Activated T-helper 9 cell treated with anti-CD3 and anti-CD28 coated beads, Interleukin-2, amount 50 U/mL, for 16 hours (primary cell): ENCODE data around the gene SH3PXD2B.
"Not testable (repeated sequence)": the region's sequence is repeated elsewhere in the genome, so short reads cannot be mapped to it uniquely, and the experiment has no call there.

Experiments used
- DNase-seq: peaks from one replicate; pipeline ENCODE4 v3.0.0-alpha.2; 2020; ENCODE audit warnings: low read depth

Gene SH3PXD2B

GRCh38 chr5:172336676-172337285 lies 117.5 kb downstream of the SH3PXD2B start:
- DNase-seq: no peak

GRCh38 chr5:172336264-172336663 lies 118.1 kb downstream of the SH3PXD2B start:
- DNase-seq: no peak

- no peak for DNase-seq
Observed at GRCh38 chr5:172335721-172336120, 118.6 kb downstream of the SH3PXD2B start.

- DNase-seq: no peak
Observed at GRCh38 chr5:172334641-172335040, 119.7 kb downstream of the SH3PXD2B start.

- no peak for DNase-seq
Observed at GRCh38 chr5:172334196-172334595, 120.1 kb downstream of the SH3PXD2B start.

GRCh38 chr5:172326901-172327300 lies 127.4 kb downstream of the SH3PXD2B start:
- DNase-seq: not testable (repeated sequence)

- no peak for DNase-seq
Observed at GRCh38 chr5:172325452-172325851, 128.9 kb downstream of the SH3PXD2B start.

GRCh38 chr5:172322028-172322965 lies 132.0 kb downstream of the SH3PXD2B start:
- DNase-seq: no peak

- no peak for DNase-seq
Observed at GRCh38 chr5:172321593-172321992, 132.7 kb downstream of the SH3PXD2B start.

- DNase-seq: no peak
Observed at GRCh38 chr5:172319708-172320441, 134.4 kb downstream of the SH3PXD2B start.

- DNase-seq: no peak
Observed at GRCh38 chr5:172315587-172316493, 138.5 kb downstream of the SH3PXD2B start.

- DNase-seq: no peak
Observed at GRCh38 chr5:172313915-172314314, 140.4 kb downstream of the SH3PXD2B start.

- no peak for DNase-seq
Observed at GRCh38 chr5:172312286-172312685, 142.0 kb downstream of the SH3PXD2B start.

- no peak for DNase-seq
Observed at GRCh38 chr5:172311605-172312004, 142.7 kb downstream of the SH3PXD2B start.

GRCh38 chr5:172311026-172311425 lies 143.3 kb downstream of the SH3PXD2B start:
- no peak for DNase-seq

- no peak for DNase-seq
Observed at GRCh38 chr5:172305380-172305779, 148.9 kb downstream of the SH3PXD2B start.

GRCh38 chr5:172303572-172304335 lies 150.6 kb downstream of the SH3PXD2B start:
- no peak for DNase-seq

- no peak for DNase-seq
Observed at GRCh38 chr5:172303162-172303561, 151.2 kb downstream of the SH3PXD2B start.

- no peak for DNase-seq
Observed at GRCh38 chr5:172302047-172302710, 152.1 kb downstream of the SH3PXD2B start.

- no peak for DNase-seq
Observed at GRCh38 chr5:172299916-172300439, 154.3 kb downstream of the SH3PXD2B start.
